ENCODE data around the gene ARMC9.

- no peak for TF ChIP-seq POLR2A (IDR thresholded peaks at IDR 0.05; ENCODE audit: low read depth, low read length)
- no peak for TF ChIP-seq GATA2 (IDR thresholded peaks at IDR 0.05; ENCODE audit: insufficient read depth, insufficient read length, low read depth, low read length)
- no peak for TF ChIP-seq POLR2AphosphoS5 (IDR thresholded peaks at IDR 0.05; ENCODE audit: insufficient read depth, low read depth, low read length)
- TF ChIP-seq CTCF (IDR thresholded peaks at IDR 0.05; ENCODE audit: extremely low read depth in 1 of 2, insufficient read depth in 1 of 2, low read depth in 1 of 2, low read length in 2 of 2) = no peak
- no peak for TF ChIP-seq EZH2 (IDR thresholded peaks at IDR 0.05; ENCODE audit: borderline replicate concordance, low read depth, low read length, severe bottlenecking)
- TF ChIP-seq MAX (IDR thresholded peaks at IDR 0.05; ENCODE audit: insufficient read depth, insufficient read length) = no peak
- no peak for TF ChIP-seq JUN (IDR thresholded peaks at IDR 0.05; ENCODE audit: borderline replicate concordance, insufficient read depth, insufficient read length, low read depth)
- no peak for TF ChIP-seq FOS (IDR thresholded peaks at IDR 0.05; ENCODE audit: borderline replicate concordance, insufficient read depth, low read length)
- no peak for TF ChIP-seq MYC (IDR thresholded peaks at IDR 0.05; ENCODE audit: low read depth, low read length)
Measured at GRCh38 chr2:231169488-231169887, 28.9 kb upstream of the ARMC9 start.

All from endothelial cell of umbilical vein (primary cell).